GM21360 (cell line): ENCODE results near the gene FKBP1B.
"Not testable (repeated sequence)": the region's sequence is repeated elsewhere in the genome, so short reads cannot be mapped to it uniquely, and the experiment has no call there.

Experiments used
- ATAC-seq: cut with Tn5 transposase; IDR thresholded peaks from one replicate; pipeline ENCODE4 v1.9.1; 2021; ENCODE audit warnings: mild to moderate bottlenecking, moderate library complexity; ENCODE audit not compliant: unreplicated experiment

Gene FKBP1B

GRCh38 chr2:24058564-24059271, 9.2 kb downstream of the FKBP1B start:
- no peak for ATAC-seq

GRCh38 chr2:24065341-24065740, 15.8 kb downstream of the FKBP1B start:
- ATAC-seq: no peak

- no peak for ATAC-seq
These were observed 22.7 kb downstream of the FKBP1B start for GRCh38 chr2:24072259-24072658.

GRCh38 chr2:24073816-24074215, 24.3 kb downstream of the FKBP1B start:
- ATAC-seq: no peak

GRCh38 chr2:24075259-24075658, 25.7 kb downstream of the FKBP1B start:
- no peak for ATAC-seq

GRCh38 chr2:24075915-24076848, 26.6 kb downstream of the FKBP1B start, which contains the start of gene SF3B6:
Gene SF3B6 (minus strand): TSS chr2:24076326. CDS start chr2:24076229, 97 bp downstream.
- peak; percentile 94 for ATAC-seq

- ATAC-seq: no peak
These were observed 27.5 kb downstream of the FKBP1B start for GRCh38 chr2:24076849-24077534.

- ATAC-seq: no peak
These were observed 28.0 kb downstream of the FKBP1B start for GRCh38 chr2:24077535-24077877.

- ATAC-seq: no peak
These were observed 28.3 kb downstream of the FKBP1B start for GRCh38 chr2:24077879-24078278.

- no peak for ATAC-seq
These were observed 31.2 kb downstream of the FKBP1B start for GRCh38 chr2:24080701-24081100.

GRCh38 chr2:24082787-24083566, 33.4 kb downstream of the FKBP1B start:
- no peak for ATAC-seq

- ATAC-seq: peak; percentile 75
These were observed 34.2 kb downstream of the FKBP1B start for GRCh38 chr2:24083567-24084385.

GRCh38 chr2:24084386-24085199, 35.1 kb downstream of the FKBP1B start, which contains the start of gene TP53I3:
Gene TP53I3 (minus strand): TSS chr2:24084834. CDS start chr2:24084326, 508 bp downstream.
- peak; percentile 70 for ATAC-seq

- ATAC-seq: no peak
These were observed 35.6 kb downstream of the FKBP1B start for GRCh38 chr2:24085200-24085489.

- no peak for ATAC-seq
These were observed 36.7 kb downstream of the FKBP1B start for GRCh38 chr2:24086241-24086640.

- ATAC-seq: no peak
These were observed 37.5 kb downstream of the FKBP1B start for GRCh38 chr2:24087032-24087431.

GRCh38 chr2:24088821-24089359, 39.3 kb downstream of the FKBP1B start:
- no peak for ATAC-seq

GRCh38 chr2:24093270-24093669, 43.7 kb downstream of the FKBP1B start:
- not testable (repeated sequence) for ATAC-seq
